GM12801 (cell line): ENCODE data around the gene MFGE8.

Experiments
- CTCF ChIP-seq: IDR thresholded peaks from one replicate; pipeline ENCODE4 v1.5.1; 2011; ENCODE audit warnings: control low read depth; ENCODE audit not compliant: insufficient read length; ENCODE audit errors: extremely low read depth

MFGE8 gene

DNA sequence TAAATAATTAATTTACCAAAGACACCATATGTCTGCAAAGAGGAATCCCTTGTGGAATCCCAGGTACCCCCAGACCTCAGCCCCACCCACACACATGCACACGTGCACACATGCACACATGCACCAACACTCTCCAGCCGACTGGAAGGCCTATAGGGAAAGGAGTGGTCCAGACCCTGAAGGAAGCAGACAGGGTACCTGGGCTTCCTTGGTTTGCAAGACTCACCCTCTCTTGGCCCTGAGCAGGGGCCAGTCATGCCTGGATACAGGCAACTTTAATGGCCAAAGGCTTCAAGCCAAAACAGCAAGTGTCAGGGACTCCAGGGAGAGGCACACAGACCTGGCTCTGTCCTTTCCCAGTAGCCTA, 8.9 kb downstream of the MFGE8 start:
- TF ChIP-seq CTCF: no peak

GRCh38 chr15:88902846-88903245, 10.3 kb downstream of the MFGE8 start:
- TF ChIP-seq CTCF: no peak

DNA sequence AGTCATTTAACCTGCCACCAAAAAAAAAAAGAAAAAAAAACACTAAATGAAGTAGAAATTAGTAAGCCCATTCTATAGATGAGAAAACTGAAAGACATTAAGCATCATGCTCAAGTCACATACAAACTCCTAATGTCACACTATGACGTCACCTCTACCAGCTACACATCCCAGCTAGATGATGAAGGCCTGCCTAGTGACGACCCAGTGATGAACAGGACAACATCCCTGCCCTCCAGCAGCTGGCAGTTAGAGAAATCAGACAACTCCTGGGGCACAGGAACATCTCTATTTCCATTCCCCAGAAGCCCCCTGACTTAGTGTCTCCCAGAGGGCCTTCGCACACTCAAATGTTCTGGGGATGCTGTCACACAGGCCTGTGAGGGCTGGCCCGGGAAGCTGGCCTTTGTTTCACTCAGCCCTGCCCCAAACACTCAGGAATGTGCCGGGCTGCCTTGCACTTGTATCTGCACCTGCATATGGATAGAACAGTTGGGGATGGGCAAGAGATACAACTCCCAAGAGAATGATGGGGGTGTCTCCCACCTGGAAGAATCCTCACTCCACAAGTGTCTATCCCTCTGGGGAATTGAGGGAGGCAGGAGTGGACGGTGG, 10.9 kb downstream of the MFGE8 start:
- no peak for TF ChIP-seq CTCF

DNA sequence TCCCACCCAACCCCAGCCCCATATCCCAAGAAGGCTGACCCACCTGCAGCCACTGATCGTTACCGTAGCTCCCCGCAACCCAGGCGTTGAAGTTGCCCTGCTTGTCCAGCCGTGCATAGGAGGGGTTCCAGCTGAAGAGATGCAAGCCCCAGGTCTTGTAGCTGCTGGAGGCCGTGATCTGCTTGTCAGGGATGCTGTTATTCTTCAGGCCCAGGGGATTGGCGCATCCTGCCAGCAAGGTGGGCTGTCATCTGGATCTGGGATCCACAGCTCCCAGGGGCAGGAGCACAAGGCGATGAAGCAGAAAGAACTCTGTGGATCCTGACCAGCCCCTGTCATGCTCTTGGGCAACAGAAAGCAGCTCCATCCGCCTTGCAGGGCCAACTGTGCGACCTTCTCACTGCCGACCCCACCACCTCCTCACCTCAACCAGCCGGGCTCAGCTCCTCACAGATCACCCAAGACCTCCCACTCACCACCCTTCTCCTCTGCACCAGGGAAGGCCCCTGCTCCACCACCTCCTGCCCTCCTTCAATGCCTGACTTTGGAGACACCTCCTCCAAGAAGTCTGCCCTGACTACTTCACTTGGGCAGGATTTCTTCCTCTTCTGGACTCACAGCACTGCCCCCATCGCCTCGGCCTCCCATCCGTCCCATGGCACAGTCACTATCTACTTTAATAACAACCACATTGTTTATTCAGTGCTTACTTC, 11.5 kb downstream of the MFGE8 start:
- TF ChIP-seq CTCF: no peak

- no peak for TF ChIP-seq CTCF
Observed at GRCh38 chr15:88900982-88901418, 12.2 kb downstream of the MFGE8 start.

- no peak for TF ChIP-seq CTCF
Observed at GRCh38 chr15:88900309-88900981, 12.7 kb downstream of the MFGE8 start.

DNA sequence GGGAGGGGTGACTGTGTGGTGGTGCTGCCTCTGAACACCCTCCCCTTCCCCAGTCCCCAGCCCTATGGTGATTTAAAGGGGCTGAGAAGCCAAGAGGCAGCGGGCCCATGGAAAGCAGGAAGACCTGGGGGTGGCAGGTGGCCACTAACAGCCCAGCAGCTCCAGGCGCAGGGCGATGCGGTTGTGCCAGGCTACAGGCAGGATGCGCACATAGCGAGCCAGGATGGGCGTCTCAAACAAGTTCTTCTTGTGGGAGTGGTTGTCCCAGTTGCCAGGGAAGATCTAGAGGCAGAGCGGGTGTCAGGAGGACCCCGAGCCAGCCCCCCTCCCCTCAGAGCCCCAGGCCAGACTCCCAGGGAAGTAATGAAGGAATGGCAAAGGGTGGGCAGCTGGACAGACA, 13.9 kb downstream of the MFGE8 start:
- TF ChIP-seq CTCF: no peak
